ENCODE results near the gene SELENOP.
"Not testable (repeated sequence)": the region's sequence is repeated elsewhere in the genome, so short reads cannot be mapped to it uniquely, and the experiment has no call there.

SELENOP gene, protein sequence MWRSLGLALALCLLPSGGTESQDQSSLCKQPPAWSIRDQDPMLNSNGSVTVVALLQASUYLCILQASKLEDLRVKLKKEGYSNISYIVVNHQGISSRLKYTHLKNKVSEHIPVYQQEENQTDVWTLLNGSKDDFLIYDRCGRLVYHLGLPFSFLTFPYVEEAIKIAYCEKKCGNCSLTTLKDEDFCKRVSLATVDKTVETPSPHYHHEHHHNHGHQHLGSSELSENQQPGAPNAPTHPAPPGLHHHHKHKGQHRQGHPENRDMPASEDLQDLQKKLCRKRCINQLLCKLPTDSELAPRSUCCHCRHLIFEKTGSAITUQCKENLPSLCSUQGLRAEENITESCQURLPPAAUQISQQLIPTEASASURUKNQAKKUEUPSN

DNA sequence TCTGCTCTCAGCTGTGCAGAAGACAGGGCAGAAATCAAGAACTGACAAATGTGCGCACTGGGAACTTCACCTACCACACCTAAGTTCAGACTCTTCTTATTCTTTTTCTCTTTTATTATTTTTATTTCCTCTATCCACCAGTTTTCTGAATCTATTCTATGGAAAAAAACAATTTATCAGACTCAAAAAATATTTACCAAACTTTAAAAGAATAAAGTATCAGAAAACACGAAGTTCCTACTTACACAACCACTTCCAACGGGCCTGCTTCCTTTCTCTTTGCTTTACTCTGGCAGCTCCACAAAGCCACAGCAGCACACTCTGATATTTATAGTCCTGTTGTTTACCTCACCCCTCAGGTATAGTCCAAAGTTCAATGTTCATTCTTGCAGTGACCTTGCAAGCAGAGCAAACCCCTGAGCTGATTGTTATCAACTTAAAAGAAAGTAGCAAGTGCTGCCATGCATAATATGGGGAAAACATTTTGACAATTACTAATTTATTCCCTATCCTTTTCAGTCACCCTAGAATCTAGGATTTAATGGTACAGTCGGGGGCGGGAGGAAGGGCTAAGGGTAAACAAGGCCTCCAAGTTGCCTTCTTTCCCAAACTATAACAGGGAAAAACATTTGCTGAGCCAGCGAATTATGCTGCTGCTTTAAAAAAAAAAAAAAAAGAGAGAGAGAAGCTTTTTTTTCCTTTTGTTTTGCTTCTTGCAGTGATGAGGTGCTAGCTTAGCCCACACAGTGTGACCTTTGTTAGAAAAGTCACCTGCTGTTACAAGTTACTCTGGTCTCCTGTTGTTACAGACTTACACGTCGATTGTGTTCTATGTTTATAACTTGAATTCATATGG, at the start of gene SELENOP:
TSS of gene SELENOP (minus strand) at position 302 of the 856 bp plus-strand sequence. CDS start 3,539 bp downstream, outside the sequence.
- DNase-seq (ENCODE audit: low read depth in 3 of 3, low spot score in 1 of 3), result no peak

DNA sequence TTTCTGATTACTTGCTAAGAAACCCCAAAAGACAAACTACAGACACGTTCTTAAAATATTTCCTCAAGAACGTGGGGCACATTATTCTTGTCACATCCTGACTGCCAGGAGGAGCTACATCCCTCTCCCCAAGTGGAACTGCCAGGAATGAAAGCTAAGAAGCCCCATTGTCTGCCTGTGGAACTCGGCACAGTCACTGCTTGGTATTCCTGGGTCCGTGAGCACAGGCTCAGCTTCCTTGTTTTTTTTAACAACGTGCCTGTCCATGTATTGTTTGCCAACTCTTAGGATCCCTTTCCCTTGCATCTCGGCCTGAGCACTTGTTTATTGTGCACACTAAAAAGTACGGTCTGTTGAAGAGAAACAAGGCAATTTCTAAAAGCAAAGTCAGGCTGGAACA, 47.0 kb upstream of the SELENOP start:
- no peak for DNase-seq (ENCODE audit: low read depth in 3 of 3, low spot score in 1 of 3)

DNA sequence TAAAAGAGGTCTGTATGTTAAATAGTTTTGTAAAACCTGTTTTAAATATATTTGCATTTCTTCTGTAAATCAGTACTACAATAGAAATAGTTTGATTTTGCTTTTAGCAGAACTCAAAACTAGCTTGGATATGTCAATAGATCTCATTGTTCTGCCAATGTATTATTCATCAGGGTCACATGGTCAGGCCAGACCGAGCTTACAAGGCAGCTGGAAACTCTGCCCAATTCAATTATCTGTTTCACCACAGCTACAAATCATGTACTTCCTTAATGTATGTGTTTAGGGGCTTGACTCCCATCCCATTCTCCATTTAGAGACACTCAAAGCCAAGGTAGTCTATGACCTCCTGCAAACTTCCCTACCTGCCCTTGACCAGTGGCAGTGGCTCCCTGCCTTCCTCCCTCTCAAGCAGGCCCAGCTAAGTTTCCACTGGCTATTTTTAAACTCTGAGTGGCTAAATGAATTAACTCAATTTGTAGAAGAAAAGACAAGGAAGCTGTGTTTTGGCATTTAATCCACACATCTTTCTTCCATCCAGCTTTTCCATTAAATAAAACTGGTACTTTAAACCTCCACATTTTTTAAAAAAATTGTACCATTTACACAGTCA, 46.4 kb upstream of the SELENOP start:
- no peak for DNase-seq (ENCODE audit: low read depth in 3 of 3, low spot score in 1 of 3)

DNA sequence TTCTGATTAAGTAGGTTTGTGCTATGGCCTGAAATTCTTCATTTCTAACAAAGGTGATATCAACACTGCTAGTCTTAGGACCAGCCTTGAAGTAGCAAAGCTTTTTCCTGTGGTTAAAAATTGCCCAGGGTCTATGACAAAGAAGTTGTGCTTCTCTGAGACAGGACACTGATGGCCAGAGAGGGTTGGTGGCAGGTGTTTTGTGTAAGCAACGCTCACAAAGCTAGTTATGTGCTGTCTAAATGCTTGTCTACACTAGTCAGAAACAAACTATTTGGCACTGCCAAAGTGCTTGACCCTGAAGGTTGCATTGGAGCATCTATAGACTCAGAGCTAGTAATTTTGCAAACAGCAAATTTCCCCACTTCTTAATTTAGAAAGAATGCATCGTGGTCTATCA, 44.1 kb upstream of the SELENOP start:
- no peak for DNase-seq (ENCODE audit: low read depth in 3 of 3, low spot score in 1 of 3)

DNA sequence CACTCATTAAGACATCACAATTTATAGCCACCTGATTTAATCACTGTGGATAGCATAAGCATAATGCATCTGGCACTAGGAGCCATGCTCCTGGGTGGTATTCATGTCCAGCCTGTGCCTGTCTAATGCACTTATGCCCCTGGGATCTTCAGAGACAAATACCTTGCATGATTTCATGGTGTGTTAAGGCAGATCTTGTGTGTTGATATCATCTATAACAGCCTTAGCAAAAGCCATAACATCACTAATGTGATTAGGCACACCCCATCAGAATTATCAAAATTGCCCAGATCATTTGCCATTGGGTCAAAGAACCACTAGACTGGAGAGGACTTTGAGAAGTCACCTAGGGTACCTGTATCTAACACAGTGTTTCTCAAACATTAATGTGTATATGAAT, 43.7 kb upstream of the SELENOP start:
- DNase-seq (ENCODE audit: low read depth in 3 of 3, low spot score in 1 of 3), result no peak

DNA sequence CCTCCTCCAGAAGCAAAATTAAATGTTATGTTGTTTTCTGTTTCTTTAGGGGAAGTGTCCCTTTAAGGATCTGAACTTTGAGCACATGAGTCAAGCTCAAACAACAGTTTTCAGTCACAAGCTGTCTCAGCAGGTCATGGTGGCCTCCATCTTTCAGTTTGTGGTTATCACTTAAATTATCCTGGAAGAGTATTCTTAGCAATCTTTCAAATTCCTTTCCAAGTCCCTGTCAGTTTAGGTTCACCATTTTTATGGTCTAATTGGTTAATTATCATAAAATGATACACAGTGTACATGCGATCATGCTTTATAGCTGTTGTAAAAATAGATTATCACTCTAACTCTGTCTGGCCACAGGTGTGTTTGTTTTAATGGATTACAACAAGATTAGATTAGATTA, 43.1 kb upstream of the SELENOP start:
- DNase-seq (ENCODE audit: low read depth in 3 of 3, low spot score in 1 of 3), result no peak

DNA sequence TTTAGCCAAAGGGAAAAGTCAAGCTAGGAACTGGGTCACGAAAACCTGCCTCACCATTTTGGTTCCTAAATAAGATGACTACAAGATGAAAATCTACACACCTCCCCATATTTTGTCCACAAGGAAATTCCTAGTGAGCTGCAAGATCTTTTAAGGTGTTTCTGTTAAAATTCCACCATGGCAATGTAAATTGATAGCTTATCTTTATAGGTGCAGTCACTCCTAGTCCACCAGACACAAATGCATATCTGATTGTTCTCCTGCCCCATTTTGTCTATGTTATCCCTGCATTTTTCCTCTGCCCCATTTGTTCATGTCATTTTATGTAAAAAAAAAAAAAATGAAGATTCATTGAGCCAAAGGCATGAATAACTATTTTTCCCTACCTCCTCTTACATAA, 41.1 kb upstream of the SELENOP start:
- no peak for DNase-seq (ENCODE audit: low read depth in 3 of 3, low spot score in 1 of 3)

DNA sequence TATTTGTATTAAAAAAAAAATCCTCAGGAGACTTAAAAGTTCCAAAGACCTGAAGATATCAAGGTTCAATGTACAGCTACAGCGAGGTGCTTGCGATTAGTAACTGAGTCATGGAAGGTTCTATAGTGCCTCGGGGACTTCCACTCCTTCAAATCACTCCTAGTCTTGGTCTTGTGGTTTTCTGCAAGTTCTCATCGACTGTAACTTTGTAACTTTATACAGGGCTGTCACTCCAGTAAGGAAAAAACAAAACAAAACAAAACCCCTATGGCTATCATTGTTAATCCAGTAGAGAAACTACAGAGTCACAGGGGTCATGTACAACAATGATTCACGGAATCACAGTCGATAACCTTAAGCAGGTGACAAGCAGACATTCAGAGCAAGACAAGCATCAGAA, 39.8 kb upstream of the SELENOP start:
- no peak for DNase-seq (ENCODE audit: low read depth in 3 of 3, low spot score in 1 of 3)

DNA sequence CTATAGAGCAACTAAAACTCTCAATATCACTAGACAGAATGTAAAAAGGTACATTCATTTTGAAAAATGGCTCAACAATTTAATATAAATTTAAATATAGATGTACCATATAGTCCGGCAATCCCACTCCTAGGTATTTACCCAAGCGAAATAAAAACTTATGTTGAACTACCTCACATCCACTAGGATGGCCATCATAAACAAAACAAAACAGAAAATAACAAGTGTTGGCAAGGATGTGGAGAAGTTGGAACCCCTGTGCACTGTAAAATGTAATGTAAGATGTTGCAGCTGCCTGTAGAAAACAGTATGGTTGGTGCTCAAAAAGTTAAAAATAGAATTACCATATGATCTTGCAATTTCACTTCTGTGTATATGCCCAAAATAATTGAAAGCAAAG, 36.9 kb upstream of the SELENOP start:
- DNase-seq (ENCODE audit: low read depth in 3 of 3, low spot score in 1 of 3), result no peak

DNA sequence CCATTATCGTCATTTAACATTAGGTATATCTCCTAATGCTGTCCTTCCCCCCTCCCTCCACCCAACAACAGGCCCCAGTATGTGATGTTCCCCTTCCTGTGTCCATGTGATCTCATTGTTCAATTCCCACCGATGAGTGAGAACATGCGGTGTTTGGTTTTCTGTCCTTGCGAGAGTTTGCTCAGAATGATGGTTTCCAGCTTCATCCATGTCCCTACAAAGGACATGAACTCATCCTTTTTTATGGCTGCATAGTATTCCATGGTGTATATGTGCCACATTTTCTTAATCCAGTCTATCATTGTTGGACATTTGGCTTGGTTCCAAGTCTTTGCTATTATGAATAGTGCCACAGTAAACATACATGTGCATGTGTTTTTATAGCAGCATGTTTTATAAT, 32.7 kb upstream of the SELENOP start:
- DNase-seq (ENCODE audit: low read depth in 3 of 3, low spot score in 1 of 3), result not testable (repeated sequence)

DNA sequence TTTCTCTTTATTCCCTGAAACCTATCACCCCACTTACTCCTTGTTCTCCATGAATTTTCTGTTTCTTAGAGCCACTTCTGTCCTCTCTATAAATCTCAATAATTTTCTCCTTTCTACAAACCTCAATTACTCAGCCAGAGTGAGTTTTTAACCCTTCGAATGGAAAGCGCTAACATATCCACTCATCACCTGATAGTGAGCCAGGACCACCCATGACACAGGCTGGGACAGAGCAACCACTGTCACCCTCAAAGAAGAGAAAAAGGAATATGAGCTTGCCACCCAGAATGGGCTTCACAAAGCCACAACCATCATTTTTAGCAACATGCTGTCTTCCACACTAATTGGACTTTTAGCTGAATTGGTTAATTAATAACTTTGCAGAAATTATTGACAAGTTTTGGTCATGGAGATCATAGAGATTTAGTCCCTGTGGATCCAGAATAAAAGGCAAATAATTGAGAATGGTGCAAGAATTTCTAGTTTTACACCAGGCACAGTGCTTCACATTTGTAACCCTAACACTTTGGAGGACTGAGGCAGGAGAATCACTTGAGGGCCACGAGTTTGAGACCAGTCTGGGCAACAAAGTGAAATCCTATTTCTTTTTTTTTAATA, 32.1 kb upstream of the SELENOP start:
- no peak for DNase-seq (ENCODE audit: low read depth in 3 of 3, low spot score in 1 of 3)

DNA sequence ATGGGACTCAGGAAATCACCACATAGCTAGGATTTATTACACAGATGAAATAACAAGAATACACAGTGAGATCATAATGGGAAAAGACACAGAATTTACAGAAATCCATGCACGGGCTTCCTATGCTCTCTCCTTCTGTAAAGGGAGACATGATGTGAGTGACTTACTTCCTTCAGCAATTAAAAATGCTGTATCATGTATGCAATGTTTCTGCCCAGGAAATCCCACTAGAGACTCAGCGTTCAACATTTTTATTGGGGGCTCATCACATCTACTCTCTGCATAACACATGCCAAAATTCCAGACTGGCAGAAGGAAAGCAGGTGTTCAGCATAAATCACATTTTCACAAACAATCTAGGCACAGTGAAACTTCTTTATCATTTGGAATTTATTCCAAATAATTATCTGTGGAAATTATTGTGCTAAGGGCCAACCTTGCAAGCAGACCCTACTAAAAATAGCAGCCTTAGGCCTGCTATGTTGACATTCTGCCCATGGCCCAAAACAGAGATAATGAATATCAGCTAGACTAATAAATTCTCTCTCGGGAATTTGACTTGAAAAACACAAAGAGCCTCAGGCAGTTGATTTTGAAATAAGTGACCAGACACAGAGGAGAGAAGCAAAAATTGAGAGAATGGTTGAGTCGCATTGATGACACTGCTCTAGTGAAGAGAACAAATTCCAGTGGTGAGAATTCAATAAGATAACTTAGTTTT, 31.4 kb upstream of the SELENOP start:
- DNase-seq (ENCODE audit: low read depth in 3 of 3, low spot score in 1 of 3), result no peak

DNA sequence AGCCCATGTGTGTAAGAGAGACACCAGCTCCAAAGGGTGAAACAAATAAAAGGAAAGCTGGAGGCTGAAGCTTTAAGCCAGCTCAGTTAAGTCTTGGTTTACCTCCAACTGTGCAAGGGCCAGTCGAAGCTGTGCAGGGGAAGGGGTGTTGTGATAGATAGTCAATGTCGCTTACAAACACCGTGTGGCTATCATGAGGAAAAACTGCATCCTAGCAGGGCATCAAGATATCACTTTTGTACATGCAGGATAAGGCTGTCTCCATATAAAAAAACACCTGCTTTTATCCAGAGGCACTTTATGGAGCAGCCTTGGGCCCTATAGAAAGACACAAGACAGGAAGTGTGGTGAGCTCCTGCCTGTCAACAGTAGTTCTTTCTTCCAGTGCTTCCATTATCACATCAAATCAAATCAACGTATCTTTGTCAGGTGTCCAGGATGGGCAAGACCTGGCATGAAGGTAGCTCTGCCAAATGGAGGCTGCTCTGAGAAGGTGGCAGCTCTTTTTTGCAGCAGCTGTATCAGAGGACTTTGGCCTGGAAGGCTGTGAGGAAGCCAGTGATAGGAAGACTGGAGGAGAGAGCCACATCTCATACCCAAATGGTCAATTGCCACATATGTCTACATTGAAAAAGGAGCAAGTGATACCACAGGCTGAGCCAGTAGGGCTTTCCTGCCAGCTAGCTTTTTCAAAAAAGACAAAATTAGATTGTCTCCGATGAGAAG, 29.3 kb upstream of the SELENOP start:
- no peak for DNase-seq (ENCODE audit: low read depth in 3 of 3, low spot score in 1 of 3)

DNA sequence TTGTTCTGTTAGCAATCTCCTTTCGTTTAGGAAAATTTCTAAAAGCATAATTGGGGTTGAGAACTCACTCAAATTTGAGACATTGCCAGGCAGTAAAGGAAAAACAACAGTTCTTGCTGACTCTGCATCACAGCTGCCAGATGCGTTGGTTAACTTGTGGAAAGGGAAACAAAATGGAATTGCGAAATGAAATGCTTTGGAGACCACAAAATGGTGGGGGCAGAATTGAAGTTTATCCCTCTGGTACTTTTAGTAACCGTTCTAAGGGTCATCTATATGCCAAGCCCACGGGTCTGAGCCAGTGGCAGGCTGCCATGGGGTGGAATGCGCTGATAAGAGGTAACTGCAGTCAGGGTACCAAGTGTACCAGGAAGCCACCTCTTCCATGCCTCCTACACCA, 28.6 kb upstream of the SELENOP start:
- DNase-seq (ENCODE audit: low read depth in 3 of 3, low spot score in 1 of 3), result no peak

DNA sequence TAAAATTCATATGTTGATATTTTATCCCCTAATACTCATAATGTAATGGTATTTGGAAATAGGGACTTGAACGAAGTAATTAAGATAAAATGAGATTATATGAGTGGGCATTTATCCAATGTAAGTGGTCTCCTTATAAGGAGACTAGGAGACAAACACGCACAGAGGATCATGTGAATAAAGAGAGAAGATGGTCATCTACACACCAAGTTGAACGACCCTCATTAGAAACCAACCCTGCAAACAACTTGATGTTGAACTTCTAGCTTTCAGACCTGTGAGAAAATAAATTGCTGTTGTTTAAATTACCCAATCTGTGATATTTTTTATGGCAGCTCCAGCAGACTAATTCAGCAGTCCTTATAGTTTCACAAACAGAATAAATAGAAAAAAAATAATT, 27.5 kb upstream of the SELENOP start:
- DNase-seq (ENCODE audit: low read depth in 3 of 3, low spot score in 1 of 3), result no peak

DNA sequence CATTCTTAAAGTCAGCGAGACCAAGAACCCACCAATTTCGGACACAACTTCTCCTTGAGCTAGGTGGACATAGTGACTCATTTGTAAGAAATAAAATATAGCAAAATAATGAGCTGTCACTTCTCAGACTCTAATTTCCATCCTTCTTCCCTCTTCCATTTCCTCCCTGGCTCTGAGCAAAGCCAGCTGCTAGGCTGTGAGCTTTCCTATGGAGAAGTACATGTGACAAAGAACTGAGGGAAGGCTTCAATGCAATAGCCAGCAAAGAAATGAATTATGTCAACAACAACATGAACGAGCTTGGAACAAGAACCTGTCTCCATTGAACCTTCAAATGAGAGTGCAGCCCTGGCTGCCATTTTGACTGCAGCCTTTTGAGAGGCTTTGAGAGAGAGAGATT, 25.9 kb upstream of the SELENOP start:
- no peak for DNase-seq (ENCODE audit: low read depth in 3 of 3, low spot score in 1 of 3)

DNA sequence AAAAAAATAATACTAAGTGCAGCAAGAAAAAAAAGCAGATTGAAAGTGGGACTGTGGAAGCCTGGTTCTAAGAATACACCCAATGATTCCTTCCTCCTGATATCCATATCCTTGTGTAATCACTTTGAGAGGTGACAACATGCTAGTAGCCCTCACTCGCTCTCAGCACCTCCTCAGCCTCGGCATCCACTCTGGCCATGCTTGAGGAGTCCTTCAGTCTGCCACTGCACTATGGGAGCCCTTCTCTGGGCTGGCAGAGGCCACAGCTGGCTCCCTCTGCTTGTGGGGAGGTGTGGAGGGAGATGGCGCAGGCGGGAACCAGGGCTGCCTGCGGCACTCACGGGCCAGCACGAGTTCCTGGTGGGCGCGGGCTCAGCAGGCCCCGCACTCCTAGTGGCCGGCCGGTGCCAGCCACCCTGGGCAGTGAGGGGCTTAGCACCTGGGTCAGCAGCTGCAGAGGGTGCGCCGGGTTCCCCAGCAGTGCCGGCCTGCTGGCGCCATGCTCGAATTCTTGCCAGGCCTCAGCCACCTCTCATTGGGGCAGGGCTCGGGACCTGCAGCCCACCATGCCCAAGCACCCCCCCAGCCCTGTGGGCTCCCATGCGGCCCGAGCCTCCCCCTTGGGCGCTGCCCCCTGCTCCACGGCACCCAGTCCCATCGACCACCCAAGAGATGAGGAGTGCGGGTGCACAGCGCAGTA, 24.5 kb upstream of the SELENOP start:
- DNase-seq (ENCODE audit: low read depth in 3 of 3, low spot score in 1 of 3), result no peak

DNA sequence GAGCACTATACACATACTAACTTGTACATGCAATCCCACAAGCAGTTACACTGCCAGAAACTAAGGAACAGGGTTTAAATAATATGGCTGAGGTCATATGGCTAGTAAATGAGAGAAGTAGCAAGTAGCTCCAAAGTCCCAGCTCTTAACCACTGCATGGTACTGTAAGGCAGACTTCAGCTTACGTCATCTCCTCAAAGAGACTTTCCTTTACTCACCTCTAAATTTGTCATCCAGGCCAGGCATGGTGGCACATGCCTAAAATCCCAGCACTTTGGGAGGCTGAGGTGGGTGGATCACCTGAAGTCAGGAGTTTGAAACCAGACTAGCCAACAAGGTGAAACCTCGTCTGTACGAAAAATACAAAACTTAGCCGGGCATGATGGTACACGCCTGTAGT, 20.4 kb upstream of the SELENOP start:
- no peak for DNase-seq (ENCODE audit: low read depth in 3 of 3, low spot score in 1 of 3)

DNA sequence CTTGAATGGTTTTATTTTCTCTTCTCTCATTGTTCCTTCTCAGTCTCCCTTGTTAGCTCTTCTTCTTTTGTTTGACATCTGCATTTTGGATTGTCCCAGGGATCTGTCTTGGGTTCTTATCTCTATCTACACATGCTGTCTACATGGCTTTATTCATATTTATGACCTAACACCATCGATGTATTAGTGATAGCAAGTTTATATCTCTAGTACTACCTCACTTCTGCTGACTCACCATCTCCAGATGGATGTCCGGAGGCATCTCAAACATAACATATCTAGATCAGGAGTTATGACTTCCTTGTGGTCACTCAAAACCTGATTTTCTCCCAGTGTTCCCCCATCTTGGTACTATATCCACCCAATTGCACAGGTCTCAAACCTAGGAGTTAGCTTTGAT, 19.2 kb upstream of the SELENOP start:
- DNase-seq (ENCODE audit: low read depth in 3 of 3, low spot score in 1 of 3), result no peak

DNA sequence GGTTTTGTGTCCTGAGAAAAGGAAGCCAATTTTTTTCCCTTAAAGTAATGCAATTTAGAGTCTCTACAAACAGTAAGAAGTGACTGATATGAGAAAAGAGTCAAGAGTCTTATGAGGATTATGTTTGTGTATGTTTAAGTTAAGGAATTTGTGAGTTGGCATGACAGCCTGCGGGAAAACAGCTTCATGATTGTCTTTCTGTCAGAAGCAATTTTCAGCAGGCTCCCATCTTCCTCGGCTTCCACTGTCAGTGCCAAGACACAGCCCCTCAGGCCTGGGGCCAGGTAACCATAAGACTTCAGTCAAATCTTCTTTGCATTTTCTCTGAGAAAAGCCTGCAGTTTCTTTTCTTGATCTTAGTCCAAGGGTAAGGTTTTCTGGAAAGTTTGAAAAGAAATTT, 17.0 kb upstream of the SELENOP start:
- DNase-seq (ENCODE audit: low read depth in 3 of 3, low spot score in 1 of 3), result no peak

Data from stimulated activated CD4-positive, alpha-beta T cell treated with anti-CD3 and anti-CD28 coated beads, TNF-alpha, amount 100 ng/mL, for 1 hour (primary cell).